Large intestine (tissue), 3 donors: ENCODE measurements around the gene CBFA2T2. TPM values are rescaled to one million over a fixed set of nuclear protein-coding genes. Genes with fewer than 3 reads are reported as not detected.
A peak's percentile ranks its signal among the peaks of the same experiment; 100 is the strongest.

Source experiments
- DNase-seq, 2 donors: peaks; one replicate each; pipeline versions ENCODE4 v3.0.0 to v3.0.0-alpha.2; 2013
- H3K27ac ChIP-seq: one replicate; pipeline ENCODE4 v1.5.1; 2013; ENCODE audit warnings: low read length
- H3K27me3 ChIP-seq: 2 replicates; pipeline ENCODE4 v1.6.1; 2013; ENCODE audit warnings: low read length; ENCODE audit not compliant: control insufficient read depth, insufficient read depth
- H3K36me3 ChIP-seq: 2 replicates; pipeline ENCODE4 v1.6.1; 2013; ENCODE audit warnings: low read length; ENCODE audit not compliant: control insufficient read depth, insufficient read depth
- H3K4me1 ChIP-seq: one replicate; pipeline ENCODE4 v1.6.1; 2013; ENCODE audit warnings: low read length; ENCODE audit not compliant: control insufficient read depth, insufficient read depth
- H3K4me3 ChIP-seq: one replicate; pipeline ENCODE4 v1.5.1; 2013; ENCODE audit warnings: low read length
- H3K9me3 ChIP-seq: one replicate; pipeline ENCODE4 v1.6.1; 2013; ENCODE audit warnings: mild to moderate bottlenecking, low read depth, low read length, moderate library complexity; ENCODE audit not compliant: control insufficient read depth
- WGBS: methylation state at CpG from one replicate; pipeline ENCODE4 v1.1.5; 2013; ENCODE audit warnings: low lambda C conversion rate; ENCODE audit not compliant: insufficient coverage; 5-methylcytosine and 5-hydroxymethylcytosine counted together
- polyA plus RNA-seq: library from polyadenylated mRNA; unstranded; fragments of 120-200 nt; gene quantifications from one replicate; pipeline ENCODE4 v1.2.1, GENCODE V29; 2013

Gene CBFA2T2
- polyA plus RNA-seq, 1 donor, result 29.1 TPM

DNA sequence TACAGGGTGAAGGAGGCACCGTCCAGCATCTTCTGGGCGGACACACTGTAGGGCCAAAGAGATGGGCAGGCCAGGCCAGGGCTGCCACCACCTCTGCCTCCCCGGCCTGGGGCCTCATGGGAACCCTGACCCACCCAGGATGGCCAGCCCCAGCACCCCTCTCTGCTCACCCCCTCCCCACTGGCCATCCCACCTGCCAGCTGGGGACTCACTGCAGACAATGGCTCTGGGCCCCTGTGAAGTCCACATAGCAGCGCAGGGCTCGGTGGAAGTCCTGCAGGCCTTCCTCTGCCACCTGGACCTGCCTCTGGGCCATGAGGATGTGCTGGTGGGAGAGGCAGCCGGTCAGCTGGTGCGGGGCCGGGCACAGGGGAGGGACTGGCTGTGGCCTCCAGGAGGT, 168.6 kb downstream of the CBFA2T2 start:
- H3K4me3 ChIP-seq, result no peak overlapping the region
- no peak overlapping the region for H3K27ac ChIP-seq
- H3K36me3 ChIP-seq, result peaks cover 42% of the 10 kb centered on the region
- WGBS, result no CpG with 5 or more reads among the region's 8 CpGs
- DNase-seq, result no peak
- H3K27me3 ChIP-seq, result no peaks in the 10 kb centered on the region
- H3K4me1 ChIP-seq, result peaks cover 24% of the 10 kb centered on the region
- H3K9me3 ChIP-seq, result peaks cover 3% of the 10 kb centered on the region

DNA sequence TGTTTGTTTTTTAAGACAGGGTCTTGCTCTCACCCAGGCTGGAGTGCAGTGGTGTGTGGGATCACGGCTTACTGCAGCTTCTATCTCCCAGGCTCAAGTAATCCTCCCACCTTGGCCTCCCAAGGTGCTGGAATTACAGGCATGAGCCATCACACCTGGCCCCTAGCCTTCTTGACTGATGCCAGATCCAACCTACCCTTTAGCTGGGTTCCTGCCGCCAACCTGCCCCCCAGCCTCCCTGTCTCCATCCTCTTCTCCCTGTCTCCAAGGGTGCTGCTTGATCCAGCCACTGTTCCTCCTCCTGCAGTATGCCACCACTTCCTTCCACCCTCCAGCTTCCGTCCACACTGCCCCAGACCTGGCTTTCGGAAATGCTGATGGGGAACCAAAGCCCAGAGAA, 169.0 kb downstream of the CBFA2T2 start:
- Histone ChIP-seq H3K9me3 (peaks cover 3% of the 10 kb centered on the region), H3K27me3 (no peaks in the 10 kb centered on the region), H3K27ac (no peak overlapping the region), H3K4me1 (peaks cover 22% of the 10 kb centered on the region), H3K4me3 (no peak overlapping the region), H3K36me3 (peaks cover 42% of the 10 kb centered on the region)
- no peak for DNase-seq
- no CpG with 5 or more reads among the region's 4 CpGs for WGBS

DNA sequence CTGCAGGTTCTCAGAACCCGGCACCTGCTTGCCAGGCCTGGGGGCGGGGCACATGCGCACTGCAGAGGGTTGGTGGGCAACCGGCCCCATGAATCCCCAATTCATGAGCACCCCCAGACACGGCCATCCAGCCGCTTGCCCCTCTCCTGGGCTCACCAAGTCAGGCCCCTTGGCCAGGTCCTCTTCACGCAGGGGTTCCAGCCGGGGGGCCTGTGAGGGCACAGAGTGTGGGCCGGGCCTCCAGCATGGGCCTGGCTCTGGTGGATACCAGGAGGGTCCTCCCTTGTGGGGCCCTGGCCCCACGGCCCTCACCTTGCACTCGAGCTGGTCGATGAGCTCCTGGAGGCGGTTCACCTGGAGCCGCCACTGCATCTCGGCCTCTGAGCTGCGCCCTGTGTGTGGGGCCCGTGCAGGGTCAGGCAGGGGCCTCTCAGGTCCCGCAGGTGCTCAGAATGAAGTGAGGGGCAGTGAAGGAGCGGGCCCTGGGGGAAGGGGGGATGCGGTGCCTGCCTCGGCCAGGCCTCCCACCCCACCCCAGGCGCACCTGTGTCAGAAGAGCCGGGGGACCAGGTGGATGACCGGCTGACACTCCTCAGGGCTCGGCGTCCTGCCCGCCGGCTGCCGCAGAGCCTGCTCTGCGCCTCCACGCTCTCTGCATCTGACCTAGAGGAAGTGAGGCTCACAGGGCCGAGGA, 169.6 kb downstream of the CBFA2T2 start:
- Histone ChIP-seq H3K27ac (no peak overlapping the region), H3K9me3 (peaks cover 3% of the 10 kb centered on the region), H3K27me3 (no peaks in the 10 kb centered on the region), H3K4me1 (peaks cover 23% of the 10 kb centered on the region), H3K36me3 (peaks cover 42% of the 10 kb centered on the region), H3K4me3 (no peak overlapping the region)
- no CpG with 5 or more reads among the region's 32 CpGs for WGBS
- DNase-seq, result no peak

DNA sequence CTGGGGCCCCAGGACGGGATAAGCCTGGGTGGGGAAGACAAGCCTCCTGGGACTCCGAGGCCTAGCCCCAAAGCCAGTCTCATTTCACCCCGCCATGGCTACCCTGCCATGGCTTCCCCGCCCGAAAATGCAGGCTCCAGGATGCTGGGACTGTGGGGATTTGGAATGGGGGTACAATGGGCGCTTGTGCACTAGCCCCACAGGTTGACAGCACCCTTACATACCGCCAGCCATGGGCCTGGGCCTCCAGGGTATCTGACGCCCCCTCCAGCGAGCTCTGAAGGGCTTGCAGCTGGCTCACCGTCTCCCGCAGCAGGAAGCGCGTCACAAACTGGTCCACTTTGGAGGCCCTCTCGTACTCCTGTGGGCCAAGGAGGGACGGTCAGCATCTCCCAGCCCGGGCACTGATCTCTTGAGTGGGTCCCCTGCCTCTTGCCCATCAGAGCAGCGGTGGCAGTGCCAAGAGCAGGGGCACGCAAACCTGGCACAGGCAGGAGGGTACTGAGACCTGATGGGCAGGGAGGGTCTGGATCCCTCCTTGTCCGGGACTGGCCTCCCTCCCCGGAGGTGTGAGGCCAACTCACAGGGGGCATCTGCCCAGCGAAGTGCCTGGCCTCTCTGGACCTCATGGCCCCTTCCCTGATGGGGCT, 170.3 kb downstream of the CBFA2T2 start:
- Histone ChIP-seq H3K4me3 (no peak overlapping the region), H3K27me3 (no peaks in the 10 kb centered on the region), H3K9me3 (peaks cover 3% of the 10 kb centered on the region), H3K4me1 (peaks cover 16% of the 10 kb centered on the region), H3K27ac (no peak overlapping the region), H3K36me3 (peaks cover 42% of the 10 kb centered on the region)
- no CpG with 5 or more reads among the region's 21 CpGs for WGBS
- DNase-seq, result no peak

DNA sequence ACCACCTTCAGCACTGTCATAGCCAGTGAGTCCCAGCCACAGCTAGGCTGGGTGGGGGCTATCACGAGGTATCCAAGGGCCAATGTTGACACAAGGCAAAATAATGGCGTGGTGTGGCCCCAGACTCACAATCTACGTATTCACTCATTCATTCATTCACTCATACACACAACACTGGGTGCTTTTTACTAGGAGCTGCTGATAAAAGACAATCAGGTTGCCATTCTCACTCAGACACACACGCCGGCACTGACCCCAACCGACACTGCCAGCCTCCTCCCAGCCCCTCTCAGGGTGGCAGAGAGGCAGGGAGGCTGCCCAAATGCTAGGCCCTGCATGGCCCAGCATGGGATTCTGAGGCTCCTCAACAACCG, 170.8 kb downstream of the CBFA2T2 start:
- no peaks in the 10 kb centered on the region for H3K27me3 ChIP-seq
- H3K4me3 ChIP-seq, result no peak overlapping the region
- peaks cover 42% of the 10 kb centered on the region for H3K36me3 ChIP-seq
- no CpG with 5 or more reads among the region's 7 CpGs for WGBS
- no peak overlapping the region for H3K27ac ChIP-seq
- H3K9me3 ChIP-seq, result peaks cover 3% of the 10 kb centered on the region
- H3K4me1 ChIP-seq, result peaks cover 13% of the 10 kb centered on the region
- DNase-seq, result no peak

DNA sequence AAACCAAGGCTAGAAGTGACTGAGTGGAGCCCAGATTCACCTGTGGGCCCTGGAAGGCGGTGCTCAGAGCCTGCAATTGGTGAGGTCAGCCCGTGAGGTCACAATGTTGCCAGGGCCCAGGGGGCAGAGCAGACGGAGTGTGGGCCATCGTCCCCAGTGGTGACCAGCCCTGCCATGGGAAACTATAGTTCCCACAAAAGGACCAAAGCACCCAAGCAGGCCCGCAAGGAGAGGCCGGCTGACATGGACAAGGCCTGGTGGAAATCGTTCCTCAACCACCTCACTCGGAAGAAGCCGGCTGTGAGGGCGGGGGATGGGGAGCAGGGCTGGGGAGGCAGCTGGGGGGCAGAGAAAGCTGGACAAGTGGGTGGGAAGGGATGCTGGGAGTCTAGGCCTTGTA, 172.3 kb downstream of the CBFA2T2 start, which contains the start of gene C20orf144:
Gene C20orf144 (plus strand): TSS at position 156 of the 400 bp plus-strand sequence. CDS start 19 bp downstream, at position 175.
- no peaks in the 10 kb centered on the region for H3K27me3 ChIP-seq
- H3K9me3 ChIP-seq, result peaks cover 3% of the 10 kb centered on the region
- no CpG with 5 or more reads among the region's 10 CpGs for WGBS
- peak within 1 kb of the TSS; percentile 84 for H3K27ac ChIP-seq
- DNase-seq, result no peak
- H3K4me1 ChIP-seq, result peaks cover 18% of the 10 kb centered on the region
- peak within 1 kb of the TSS; percentile 90 for H3K4me3 ChIP-seq
- peaks cover 33% of the 10 kb centered on the region for H3K36me3 ChIP-seq

DNA sequence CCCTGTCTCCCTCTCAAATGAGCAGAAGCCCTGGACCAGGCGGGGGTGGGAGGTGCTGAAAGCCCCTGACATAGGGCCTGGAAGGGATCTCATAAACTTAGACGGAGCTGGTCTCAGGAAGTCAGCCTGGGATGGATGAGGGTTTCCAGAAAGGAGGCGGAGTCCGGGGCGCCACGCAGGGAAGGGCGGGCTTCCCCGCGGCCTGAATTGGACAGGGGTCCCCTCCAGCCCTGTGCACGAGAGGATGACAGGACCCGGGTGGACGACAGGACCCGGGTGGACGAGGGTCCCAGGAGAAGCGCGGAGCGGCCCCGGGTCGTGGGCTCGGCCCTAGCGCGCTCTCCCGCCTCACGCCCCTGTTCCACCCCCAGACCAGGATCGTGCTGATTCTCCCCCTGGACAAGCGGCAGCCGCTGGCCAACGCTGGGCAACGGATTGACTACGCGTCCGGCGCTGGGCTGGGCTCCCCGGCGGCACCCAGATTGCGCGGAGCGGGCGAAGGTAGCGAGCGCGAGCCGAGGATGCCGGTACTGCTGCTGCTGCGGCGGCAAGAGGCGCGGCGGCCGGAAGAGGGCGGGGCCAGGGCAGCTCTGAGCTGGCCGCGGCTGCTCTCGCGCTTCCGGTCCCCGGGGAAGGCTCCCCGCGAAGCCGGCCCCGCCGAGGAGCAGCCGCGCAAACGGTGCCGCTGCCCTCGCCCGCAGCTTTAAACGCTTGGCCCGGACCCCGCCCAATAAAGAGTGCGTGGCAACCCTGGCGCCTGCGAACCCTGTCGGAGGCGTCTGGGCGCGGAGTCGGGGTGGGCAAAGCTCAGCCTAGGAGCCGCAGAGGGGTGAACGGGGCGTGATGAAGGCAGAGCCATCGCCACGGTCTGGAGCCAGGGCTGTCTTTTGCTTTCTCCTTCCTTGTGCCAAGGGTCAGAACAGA, 173.5 kb downstream of the CBFA2T2 start:
- peak; percentile 71 to 86 for DNase-seq
- Histone ChIP-seq H3K27ac (peak overlapping the region; percentile 84), H3K9me3 (peaks cover 6% of the 10 kb centered on the region), H3K27me3 (no peaks in the 10 kb centered on the region), H3K36me3 (peaks cover 21% of the 10 kb centered on the region), H3K4me3 (peak overlapping the region; percentile 90), H3K4me1 (peaks cover 27% of the 10 kb centered on the region)
- no CpG with 5 or more reads among the region's 84 CpGs for WGBS

DNA sequence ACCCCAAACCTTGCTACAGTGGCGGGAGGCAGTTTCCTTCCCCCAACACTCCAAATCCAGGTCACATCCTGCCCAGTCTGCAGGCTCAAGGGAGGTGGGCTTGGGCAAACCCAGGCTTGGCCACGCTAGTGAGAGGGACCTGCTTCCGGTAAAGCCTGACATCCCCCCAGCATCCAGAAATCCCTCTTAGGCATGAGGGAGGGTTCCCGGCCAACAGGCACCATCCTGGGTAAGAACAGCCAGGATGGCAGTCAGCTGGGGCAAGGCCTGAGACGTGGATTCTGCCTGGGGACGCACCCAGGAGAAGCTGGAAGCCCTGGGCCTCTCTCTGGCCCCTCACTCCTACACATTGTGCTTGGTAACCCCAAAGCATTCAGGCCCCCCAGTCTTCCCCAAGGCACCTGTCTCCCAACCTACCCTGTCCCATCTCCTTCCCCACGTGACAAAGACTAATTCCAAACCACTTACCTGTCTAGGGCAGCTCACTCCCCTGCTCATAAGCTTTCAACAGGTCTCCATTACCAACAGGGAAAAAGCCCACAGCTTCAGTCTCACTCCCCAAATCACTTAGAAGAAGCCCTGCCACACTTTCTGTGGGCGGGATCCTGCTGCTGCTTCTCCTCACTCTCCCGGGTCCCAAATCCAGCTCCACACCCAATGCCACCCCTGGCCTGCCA, 174.3 kb downstream of the CBFA2T2 start:
- Histone ChIP-seq H3K27me3 (no peaks in the 10 kb centered on the region), H3K4me1 (peaks cover 27% of the 10 kb centered on the region), H3K27ac (peak overlapping the region; percentile 84), H3K9me3 (peaks cover 6% of the 10 kb centered on the region), H3K4me3 (peak overlapping the region; percentile 90), H3K36me3 (peaks cover 21% of the 10 kb centered on the region)
- WGBS, result no CpG with 5 or more reads among the region's 9 CpGs
- no peak for DNase-seq

DNA sequence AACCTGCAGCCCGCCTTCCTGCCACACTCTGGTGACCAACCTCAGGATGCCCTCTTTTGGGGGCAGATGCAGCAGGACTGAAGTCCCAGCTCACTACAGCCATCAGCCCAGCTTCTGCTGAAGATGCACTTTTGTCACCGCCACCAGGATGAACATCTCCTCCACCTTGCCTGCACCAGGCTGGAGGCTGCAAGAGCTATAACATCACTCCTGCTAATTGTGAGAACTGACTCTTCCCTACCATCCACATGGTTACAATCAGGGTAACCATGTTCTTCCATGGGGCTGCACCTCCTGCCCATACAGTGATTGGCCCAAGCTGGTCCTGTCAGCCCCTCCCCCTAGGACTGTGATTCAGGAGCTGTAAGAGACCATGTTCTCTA, 174.9 kb downstream of the CBFA2T2 start:
- H3K9me3 ChIP-seq, result peaks cover 4% of the 10 kb centered on the region
- DNase-seq, result no peak
- peaks cover 27% of the 10 kb centered on the region for H3K4me1 ChIP-seq
- no peak overlapping the region for H3K27ac ChIP-seq
- H3K4me3 ChIP-seq, result no peak overlapping the region
- H3K27me3 ChIP-seq, result no peaks in the 10 kb centered on the region
- peaks cover 21% of the 10 kb centered on the region for H3K36me3 ChIP-seq
- no CpG with 5 or more reads among the region's 2 CpGs for WGBS
